SK-N-DZ (cell line): Measurements from ENCODE around the gene KIZ.

ENCODE experiments used
- DNase-seq: peaks from one replicate; pipeline ENCODE4 v3.0.0-alpha.2; 2015; ENCODE audit warnings: low spot score

The KIZ gene

DNA sequence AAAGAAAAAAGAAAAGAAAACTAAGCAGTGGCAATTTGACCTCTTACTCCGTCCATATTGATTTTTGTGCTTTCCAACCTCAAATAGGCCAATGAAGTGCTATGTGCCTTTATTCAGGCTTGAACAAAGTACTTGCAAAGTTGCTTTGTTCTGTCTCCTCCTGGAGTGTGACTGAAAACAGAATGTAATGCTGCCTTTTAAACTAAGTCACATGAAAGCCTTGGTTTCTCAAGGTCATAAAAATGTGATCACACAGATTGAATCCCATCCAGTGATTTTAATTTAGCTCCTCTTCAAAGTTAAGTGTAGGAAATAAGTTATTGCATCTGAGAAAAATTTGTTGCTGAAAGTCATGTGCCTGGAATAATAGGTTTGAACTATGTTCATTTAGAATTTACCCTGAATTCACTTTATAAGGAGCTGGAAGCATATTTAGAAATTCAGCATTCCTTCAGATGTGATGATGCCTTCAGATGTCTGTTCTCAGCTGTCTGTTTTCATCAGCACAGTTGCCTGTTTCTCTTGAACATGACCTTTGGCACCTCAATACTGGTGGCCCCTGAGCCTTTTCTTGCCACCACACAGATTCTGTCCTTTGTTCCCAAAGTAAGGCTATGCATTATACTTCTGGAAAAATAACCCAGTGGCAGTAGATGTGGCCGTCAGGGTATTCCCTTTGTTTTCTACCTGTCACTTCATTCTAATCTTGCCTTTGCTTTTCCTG lies 48.8 kb downstream of the KIZ start:
- no peak for DNase-seq

DNA sequence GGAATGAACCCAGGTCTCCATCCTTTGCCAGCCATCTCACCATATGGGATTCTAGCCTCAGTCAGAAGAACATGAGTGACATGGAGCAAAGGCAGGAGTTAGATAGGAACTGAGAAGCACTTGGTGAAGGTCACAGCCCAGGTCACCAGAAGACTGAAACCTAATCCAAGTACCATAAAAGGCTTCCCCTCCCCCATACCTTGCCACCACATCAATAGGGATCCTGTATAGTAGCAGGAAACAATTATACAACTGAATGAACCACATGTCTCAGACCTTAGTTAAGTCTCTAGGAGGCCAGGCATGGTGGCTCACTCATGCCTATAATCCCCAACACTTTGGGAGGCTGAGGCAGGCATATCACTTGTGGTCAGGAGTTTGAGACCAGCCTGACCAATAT lies 49.6 kb downstream of the KIZ start:
- no peak for DNase-seq

DNA sequence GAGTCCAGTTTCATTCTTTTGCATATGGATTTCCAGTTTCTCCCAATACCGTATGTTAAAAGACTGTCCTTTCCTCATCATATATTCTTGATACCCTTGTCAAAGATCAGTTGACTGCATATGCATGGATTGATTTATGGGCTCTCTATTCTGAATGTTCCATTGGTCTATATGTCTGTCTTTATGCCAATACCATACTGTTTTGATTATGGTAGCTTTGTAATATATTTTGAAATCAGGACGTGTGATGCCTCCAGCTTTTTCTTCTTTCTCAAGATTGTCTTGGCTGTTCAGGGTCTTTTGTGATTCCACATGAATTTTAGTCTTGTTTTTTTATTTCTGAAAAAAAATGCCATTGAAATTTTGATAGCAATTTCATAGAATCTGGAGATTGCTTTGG lies 51.9 kb downstream of the KIZ start:
- no peak for DNase-seq

GRCh38 chr20:21179757-21180156 lies 53.9 kb downstream of the KIZ start:
- DNase-seq: no peak

DNA sequence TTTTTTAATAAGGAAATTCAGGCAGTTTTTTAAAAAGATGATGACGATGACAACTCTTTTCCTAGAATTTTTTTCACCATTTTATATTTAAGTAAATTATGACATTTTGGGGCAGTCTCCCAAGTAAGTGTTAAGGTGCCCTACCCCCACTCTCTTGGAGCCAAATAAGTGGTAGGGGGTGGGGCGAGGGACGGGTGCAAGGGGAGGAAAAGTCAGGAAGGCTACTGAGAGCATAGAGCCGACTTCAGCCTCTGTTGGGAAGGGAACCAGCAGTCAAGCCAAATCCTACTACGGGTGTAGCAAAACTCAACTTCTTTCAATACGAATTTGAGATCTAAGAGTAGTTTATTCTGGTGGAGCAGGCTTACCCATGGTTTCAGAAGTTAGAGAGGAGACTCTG lies 54.4 kb downstream of the KIZ start:
- no peak for DNase-seq

GRCh38 chr20:21181028-21181427 lies 55.1 kb downstream of the KIZ start:
- DNase-seq: no peak

- DNase-seq: no peak
Measured at GRCh38 chr20:21182832-21183563, 57.1 kb downstream of the KIZ start.

- no peak for DNase-seq
Measured at GRCh38 chr20:21183722-21184121, 57.8 kb downstream of the KIZ start.

- no peak for DNase-seq
Measured at GRCh38 chr20:21184819-21185218, 58.9 kb downstream of the KIZ start.

GRCh38 chr20:21185849-21186248 lies 60.0 kb downstream of the KIZ start:
- DNase-seq: no peak

DNA sequence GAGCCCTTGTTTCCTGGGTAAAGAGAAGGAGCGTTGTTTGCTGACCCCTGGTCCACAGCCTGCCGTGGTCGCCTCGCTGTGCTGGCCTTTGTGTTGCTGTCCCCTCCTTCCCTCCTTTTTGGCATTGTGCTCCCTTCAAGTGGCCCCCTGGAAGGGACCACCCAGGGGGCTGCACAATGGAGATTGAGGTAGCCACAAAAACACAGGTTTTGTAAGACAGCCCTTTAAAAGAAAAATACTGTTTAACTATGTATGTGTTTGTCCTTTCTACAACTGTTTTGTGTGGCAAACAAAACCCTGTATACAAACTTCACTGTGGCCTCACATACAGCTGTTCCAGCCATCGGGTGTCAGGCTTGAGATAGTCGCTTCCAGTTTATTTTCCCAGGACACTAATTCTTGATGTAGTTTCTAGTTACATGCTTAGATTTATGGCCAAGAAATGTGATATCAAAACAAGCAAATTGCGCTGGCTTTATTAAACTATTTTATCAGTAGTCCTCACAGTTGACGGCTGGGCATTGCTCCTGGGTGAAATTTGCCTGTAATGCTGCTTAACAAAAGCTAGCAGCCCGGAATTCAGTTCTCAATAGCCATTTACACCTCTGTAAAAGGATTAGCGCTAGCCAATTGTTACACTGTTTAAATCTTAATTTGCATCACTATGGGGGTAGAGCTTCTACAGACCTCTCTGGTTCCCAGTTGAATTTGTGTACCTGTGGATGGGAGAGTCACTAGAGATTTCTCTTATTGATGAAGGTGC lies 64.1 kb downstream of the KIZ start:
- no peak for DNase-seq

GRCh38 chr20:21190869-21191268 lies 65.0 kb downstream of the KIZ start:
- no peak for DNase-seq

DNA sequence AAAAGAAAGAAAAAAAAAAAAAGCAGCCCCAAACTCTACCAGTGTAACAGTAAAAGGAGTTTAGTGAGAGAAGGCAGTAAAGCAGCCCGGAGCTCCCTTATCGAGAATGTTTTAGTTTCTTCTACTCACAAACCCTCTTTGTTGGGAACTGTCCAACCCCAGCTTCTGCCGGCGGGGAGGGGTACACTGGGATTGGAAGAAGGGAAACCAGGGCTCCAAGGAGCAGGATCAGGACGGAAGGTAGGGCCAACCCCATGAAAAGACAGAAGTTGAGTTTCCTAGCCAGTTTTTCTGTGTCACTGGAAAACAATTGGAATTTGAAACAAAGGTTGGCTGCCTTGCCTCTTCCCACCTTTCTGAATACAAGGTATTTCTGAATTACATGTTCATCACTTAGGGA lies 66.0 kb downstream of the KIZ start:
- no peak for DNase-seq

GRCh38 chr20:21202259-21202658 lies 76.4 kb downstream of the KIZ start:
- DNase-seq: no peak

DNA sequence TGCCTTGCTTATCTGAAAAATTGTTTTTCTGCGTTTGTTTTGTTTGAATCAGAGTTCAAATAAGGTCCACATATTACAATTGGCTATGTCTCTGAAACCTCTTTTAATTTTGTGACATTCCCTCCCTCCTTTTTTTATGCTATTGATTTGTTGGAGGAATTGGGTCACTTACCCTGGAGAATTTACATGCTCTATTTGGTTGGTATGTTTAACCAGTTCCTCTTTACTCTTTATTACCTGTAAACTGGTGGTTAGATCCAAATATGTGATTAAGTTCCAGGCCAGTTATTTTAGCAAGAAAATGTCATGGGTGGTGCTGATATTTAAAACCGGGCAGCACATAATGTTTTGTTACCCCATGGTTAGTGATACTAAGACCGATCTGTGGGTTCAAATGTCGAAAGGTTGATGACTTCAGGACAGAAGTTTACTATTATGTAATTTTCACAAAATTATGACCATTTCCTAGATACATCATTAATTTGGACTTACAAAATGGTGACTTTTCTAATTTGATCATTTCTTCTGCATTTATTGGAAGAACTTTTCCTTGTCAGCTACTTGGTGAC lies 77.3 kb downstream of the KIZ start:
- DNase-seq: no peak

DNA sequence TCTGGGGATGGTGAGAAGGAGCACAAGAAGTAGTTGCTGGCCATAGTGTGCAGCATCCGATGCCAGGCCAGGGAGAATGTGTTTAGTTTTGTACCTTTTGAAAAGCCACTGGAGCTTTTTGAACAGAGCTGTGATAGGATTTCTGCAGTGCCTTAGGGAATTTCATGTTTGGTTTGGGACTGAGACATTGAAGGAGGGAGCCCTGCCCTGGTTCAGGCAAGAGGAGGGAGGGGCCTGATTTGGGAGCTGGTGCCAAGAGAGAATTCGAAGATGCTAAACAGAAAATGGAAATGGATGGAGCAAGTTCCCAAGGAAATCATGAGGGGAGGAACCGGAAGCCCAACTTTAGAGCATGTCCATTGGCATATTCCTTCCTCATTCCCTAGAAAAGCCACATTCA lies 80.7 kb downstream of the KIZ start:
- no peak for DNase-seq

DNA sequence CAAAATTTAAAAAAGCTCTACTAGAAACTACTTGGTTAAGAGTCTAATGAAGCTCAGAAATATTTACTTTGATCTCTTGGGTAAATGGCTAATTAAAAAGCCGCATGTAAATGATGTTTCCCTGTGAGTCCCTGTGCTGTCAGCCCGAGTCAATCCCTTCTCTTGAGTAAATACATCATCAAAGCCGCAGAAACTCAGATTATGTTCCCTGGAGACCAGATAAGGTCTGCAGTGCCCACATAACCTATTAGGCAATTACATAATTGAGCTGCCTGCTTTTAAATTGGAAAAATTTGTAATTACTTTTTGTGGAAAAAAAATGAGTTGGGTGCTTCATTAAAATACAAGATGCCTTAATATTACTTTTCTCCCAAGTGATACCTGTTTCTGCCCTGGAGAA lies 83.1 kb downstream of the KIZ start:
- DNase-seq: peak; percentile 63

DNA sequence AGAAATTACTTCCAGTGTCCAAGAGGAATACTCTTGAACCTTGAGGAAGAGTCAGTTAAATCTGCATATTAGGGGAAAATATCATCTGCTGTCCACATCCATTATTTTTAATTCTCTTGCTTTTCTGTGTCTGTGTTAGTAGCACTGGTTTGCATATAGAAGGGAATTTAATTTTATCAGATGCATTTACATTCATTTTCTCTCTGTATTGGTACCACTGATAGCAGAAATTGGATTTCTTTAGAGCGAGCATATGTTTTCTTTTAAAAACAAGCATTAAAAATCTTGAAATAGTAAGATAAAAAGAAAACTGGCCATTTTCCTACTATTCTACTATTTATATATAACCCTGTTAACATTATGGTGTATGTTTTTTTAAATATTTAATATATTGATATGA lies 83.8 kb downstream of the KIZ start:
- no peak for DNase-seq

DNA sequence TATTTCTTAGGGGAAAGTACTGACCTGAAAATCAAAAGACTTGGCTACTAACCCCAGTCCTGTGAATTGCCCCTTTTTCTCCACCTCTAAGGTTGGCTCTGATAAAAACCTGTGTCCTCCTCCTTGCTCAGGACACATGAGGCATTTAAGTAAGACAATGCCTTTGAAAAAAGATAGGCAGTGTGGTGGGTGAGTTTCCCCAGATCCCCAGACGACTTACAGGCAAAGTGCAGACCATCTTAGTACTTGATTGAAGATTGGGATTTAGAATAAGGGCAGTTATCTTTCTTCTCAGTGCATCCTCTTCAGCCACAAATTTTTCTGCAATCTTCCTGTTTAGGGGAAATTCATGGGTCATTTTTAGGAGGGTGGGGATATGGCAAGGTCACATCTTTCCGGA lies 87.8 kb downstream of the KIZ start:
- DNase-seq: peak; percentile 57

DNA sequence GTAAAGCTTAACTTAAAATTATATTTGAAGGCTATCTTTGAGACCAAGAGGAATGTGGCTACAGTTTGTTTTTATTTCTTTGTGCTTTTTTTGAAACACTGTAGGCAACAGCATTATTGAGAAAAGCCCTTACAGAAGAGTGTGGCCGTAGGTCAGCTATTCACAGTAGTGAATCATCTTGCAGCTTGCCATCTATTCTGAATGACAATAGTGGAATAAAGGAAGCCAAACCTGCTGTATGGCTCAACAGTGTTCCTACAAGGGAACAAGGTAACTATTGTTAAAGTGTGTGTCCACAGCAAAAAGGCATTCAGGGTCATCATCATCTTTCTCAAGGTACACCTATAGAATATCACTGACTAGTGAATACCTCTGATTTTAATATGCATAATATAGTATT lies 88.5 kb downstream of the KIZ start:
- DNase-seq: no peak

- DNase-seq: no peak
Measured at GRCh38 chr20:21219686-21220085, 93.8 kb downstream of the KIZ start.

DNA sequence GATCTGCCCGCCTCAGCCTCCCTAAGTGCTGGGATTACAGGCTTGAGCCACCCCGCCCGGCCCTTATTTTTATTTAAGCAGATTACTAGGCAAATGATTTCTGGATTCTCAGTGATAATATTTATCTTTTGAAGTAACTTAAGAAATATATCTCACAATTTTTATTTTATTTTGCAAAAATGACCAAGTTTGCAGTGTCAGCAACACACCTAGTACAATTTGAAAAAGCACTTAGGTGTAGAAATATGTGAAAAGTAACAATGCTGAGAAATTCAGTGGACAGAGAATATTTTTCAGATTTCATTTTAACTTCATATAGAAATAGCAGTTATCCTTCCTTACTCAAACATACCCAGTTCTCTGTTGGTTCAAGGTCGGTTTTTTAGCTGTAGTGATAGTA lies 98.3 kb downstream of the KIZ start:
- DNase-seq: no peak
